ENCODE results near the gene COL5A1.

Gene COL5A1

DNA sequence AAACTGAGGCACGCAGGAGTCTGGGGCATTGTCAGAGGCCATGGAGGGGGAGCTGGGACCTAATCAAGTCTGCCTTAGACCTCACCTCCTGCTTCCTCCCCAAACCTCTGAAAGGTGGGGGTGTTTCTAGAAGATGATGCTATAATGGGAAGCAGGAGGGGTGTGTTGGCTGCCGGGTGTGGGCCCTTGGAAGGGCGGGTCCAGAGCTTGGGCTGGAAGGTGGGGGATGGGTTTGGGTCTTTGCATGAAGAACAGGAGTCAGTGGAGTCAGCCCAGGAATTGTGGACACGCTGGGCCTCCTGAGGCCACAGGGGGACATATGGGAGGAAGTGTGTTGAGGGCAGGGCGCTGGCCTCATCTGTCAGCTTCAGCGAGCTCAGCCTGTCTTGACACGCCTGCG is 138.0 kb downstream of the COL5A1 start:
- H3K27me3 Mint-ChIP-seq, result peaks cover 12% of the 10 kb centered on the region
- DNase-seq (ENCODE audit: low spot score in 2 of 2) (no peak), ATAC-seq (replicated peaks; ENCODE audit: extremely low read depth, poor library complexity, severe bottlenecking) (no peak)
- H3K4me1 Mint-ChIP-seq, result no peaks in the 10 kb centered on the region
- no peak overlapping the region for H3K4me3 Mint-ChIP-seq
- H3K27ac Mint-ChIP-seq (ENCODE audit: low read depth), result no peak overlapping the region
- H3K36me3 Mint-ChIP-seq (ENCODE audit: insufficient read depth), result no peaks in the 10 kb centered on the region
- no peaks in the 10 kb centered on the region for H3K9me3 Mint-ChIP-seq

DNA sequence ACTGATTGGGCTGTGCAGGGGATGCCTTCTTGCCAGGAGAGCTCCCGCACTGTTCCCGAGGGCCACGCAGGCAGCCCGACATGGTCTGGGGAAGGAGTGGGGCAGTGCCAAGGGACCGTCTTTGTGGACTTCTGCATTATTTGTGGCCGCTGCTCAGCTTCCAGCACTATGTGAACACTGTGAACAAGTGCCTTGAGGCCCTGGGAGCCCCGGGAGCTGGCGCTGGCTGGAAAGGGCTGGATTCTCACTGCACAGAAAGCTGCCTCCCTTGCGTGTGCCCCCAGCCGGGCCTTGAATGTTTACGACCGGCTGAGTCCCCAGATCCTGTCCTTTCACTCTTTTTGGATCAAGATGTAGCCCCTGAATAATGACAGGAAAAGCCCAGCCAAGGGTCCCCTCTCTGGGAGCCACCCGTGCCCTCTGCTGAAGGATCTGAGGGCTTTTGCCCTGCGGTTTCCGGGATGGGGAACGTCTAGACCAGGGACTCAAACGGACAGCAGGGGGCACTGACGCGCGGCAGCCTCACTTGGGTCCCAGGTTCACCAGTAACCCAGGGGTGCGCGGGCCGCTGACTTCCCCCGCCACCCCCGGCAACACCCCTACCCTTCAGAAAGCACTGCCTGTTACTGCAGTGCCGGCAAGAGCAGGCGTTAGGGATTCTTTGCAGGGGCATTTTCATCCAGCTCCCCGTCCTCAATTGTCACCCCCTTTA is 140.1 kb downstream of the COL5A1 start:
- DNase-seq (ENCODE audit: low spot score in 2 of 2), result no peak
- no peak overlapping the region for H3K27ac Mint-ChIP-seq (ENCODE audit: low read depth)
- no peaks in the 10 kb centered on the region for H3K4me1 Mint-ChIP-seq

DNA sequence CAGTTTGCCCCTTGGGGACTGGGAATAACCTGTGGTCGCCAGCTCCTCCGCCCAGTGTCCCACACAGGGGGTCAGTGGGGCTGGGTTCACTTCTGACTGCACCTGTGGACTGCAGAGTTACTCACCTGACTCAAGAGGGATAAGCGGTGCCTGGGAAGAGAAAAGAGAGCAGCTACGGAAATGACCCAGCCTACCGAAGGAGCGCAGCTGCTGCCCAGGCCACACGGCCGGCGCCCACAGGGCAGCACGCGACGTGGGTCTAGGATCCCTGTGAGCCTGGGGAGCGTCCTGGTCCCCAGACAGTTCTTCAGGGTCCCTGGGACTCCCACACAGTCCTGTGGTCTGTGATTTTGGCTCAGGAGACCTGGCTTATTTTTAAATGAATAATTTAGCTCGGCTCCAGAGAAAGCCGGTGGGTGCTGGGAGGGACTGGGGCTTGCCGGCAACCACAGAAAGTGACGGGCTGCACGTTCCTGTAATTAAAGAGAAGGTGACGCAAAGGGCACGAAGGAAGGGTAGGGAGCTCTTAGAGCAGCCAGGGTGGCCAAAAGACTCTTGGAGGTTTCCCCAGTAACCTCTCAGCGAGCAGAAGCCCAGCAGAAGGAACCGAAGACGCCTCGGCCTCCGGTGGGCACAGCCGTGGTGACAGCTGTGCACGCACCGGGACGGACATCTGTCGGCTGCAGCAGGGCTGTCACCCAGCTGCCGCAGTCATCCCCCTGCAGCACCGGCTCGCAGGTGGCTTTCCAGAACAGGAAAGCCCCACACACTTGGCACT is 141.5 kb downstream of the COL5A1 start:
- no peaks in the 10 kb centered on the region for H3K36me3 Mint-ChIP-seq (ENCODE audit: insufficient read depth)
- ATAC-seq (replicated peaks; ENCODE audit: extremely low read depth, poor library complexity, severe bottlenecking) (no peak), DNase-seq (ENCODE audit: low spot score in 2 of 2) (no peak)
- H3K4me3 Mint-ChIP-seq, result no peak overlapping the region
- H3K27me3 Mint-ChIP-seq, result peaks cover 39% of the 10 kb centered on the region
- no peak overlapping the region for H3K27ac Mint-ChIP-seq (ENCODE audit: low read depth)
- H3K9me3 Mint-ChIP-seq, result no peaks in the 10 kb centered on the region
- H3K4me1 Mint-ChIP-seq, result no peaks in the 10 kb centered on the region

More for the DNA sequence above, 140.1 kb downstream of the COL5A1 start:
- Mint-ChIP-seq H3K4me3 (no peak overlapping the region), H3K27me3 (peaks cover 29% of the 10 kb centered on the region), H3K36me3 (ENCODE audit: insufficient read depth) (no peaks in the 10 kb centered on the region), H3K9me3 (no peaks in the 10 kb centered on the region)
- no peak for ATAC-seq (replicated peaks; ENCODE audit: extremely low read depth, poor library complexity, severe bottlenecking)

DNA sequence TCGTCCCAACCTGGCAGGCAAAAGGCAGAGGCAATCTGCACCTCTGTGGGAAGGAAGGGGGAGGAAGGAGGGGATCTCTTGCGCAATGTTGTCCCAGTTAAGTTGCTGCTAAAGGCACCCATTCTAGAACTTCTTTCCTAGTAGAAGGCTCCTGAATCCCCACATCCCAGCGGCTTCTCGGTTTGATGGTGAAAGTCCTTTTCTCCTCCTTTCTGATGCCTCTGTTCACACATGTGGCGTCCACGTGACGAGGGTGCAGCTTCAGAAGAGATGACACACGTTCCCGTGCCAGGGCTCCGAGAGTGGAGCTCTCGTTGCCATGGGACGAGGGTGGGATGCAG is 142.1 kb downstream of the COL5A1 start:
- ATAC-seq (replicated peaks; ENCODE audit: extremely low read depth, poor library complexity, severe bottlenecking) (no peak), DNase-seq (ENCODE audit: low spot score in 2 of 2) (no peak)
- H3K27ac Mint-ChIP-seq (ENCODE audit: low read depth), result no peak overlapping the region
- no peak overlapping the region for H3K4me3 Mint-ChIP-seq
- H3K4me1 Mint-ChIP-seq, result no peaks in the 10 kb centered on the region
- H3K27me3 Mint-ChIP-seq, result peaks cover 39% of the 10 kb centered on the region
- H3K9me3 Mint-ChIP-seq, result no peaks in the 10 kb centered on the region
- H3K36me3 Mint-ChIP-seq (ENCODE audit: insufficient read depth), result no peaks in the 10 kb centered on the region

DNA sequence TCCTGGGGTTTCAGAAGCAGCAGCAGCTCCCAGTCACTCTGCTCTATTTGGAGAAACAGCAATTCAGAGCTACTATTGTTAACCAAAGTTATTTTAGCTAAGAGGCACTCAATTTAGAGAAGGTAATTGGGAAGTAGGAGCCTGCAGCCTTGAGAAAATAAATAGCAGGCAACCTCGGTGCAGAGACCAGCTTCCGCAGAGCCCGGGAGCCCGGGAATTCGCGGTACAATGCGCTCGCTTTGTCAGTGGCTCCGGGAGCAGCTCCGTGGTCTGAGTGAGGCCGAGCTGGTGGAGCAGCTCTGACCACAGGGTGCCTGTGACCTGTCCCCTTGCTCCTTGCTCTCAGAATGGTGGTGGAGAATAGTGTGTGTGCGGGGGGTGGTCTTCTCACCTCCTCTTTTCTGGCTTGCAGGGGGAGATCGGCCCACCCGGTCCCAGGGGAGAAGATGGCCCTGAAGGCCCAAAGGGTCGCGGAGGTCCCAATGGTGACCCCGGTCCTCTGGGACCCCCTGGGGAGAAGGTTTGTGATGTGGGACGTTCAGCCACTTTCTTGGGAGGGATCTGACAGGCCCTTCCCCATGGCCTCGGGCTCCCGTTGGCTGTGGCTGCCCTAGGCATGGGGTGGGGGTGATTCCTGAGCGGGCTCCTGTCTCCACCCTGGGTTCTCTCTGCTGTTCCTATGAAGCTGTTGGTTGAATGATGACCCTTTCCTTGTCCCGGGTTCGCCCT is 143.1 kb downstream of the COL5A1 start:
- Mint-ChIP-seq H3K4me3 (no peak overlapping the region), H3K36me3 (ENCODE audit: insufficient read depth) (no peaks in the 10 kb centered on the region)
- no peak for ATAC-seq (replicated peaks; ENCODE audit: extremely low read depth, poor library complexity, severe bottlenecking)

DNA sequence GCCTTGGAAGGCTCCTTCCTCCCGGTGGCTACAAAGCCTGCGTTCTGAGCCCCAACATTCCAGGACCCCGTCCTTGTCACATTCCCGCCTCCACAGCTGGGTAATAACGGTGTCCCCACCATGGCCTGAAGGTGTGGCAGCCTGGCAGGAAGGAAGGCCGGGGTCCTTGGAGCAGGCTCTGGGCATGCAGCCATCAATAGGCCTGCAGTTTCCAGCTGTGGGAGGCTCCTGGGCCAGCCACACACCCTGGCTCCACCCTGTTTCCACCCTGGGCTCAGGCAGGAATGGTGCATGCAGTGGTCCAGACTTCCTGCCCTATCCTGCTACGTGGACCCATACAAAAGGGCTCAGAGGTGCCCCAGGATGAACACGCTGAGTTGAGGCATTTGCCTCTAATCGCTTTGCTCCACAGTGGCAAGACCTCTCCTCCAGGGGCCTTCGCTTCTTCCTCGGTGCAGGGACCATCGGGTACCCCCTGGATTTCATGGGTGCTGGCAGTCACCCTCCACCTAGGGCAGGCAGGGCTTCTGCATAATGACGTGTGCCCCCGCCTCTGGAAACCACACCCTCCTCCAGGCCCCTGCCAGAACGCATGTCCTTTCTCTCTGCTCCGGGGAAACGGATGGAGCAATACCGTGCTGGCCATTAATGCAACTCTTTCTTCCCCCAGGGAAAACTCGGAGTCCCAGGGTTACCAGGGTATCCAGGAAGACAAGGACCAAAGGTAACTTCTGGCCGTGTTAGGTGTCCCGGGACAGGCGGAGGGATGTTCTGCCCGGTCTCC is 143.9 kb downstream of the COL5A1 start:
- Mint-ChIP-seq H3K27ac (ENCODE audit: low read depth) (no peak overlapping the region), H3K4me3 (no peak overlapping the region), H3K4me1 (no peaks in the 10 kb centered on the region), H3K9me3 (no peaks in the 10 kb centered on the region), H3K27me3 (peaks cover 30% of the 10 kb centered on the region), H3K36me3 (ENCODE audit: insufficient read depth) (no peaks in the 10 kb centered on the region)
- no peak for DNase-seq (ENCODE audit: low spot score in 2 of 2)
- no peak for ATAC-seq (replicated peaks; ENCODE audit: extremely low read depth, poor library complexity, severe bottlenecking)

More for the DNA sequence above, 143.1 kb downstream of the COL5A1 start:
- peaks cover 33% of the 10 kb centered on the region for H3K27me3 Mint-ChIP-seq
- no peaks in the 10 kb centered on the region for H3K9me3 Mint-ChIP-seq
- H3K27ac Mint-ChIP-seq (ENCODE audit: low read depth), result no peak overlapping the region
- H3K4me1 Mint-ChIP-seq, result no peaks in the 10 kb centered on the region
- no peak for DNase-seq (ENCODE audit: low spot score in 2 of 2)

DNA sequence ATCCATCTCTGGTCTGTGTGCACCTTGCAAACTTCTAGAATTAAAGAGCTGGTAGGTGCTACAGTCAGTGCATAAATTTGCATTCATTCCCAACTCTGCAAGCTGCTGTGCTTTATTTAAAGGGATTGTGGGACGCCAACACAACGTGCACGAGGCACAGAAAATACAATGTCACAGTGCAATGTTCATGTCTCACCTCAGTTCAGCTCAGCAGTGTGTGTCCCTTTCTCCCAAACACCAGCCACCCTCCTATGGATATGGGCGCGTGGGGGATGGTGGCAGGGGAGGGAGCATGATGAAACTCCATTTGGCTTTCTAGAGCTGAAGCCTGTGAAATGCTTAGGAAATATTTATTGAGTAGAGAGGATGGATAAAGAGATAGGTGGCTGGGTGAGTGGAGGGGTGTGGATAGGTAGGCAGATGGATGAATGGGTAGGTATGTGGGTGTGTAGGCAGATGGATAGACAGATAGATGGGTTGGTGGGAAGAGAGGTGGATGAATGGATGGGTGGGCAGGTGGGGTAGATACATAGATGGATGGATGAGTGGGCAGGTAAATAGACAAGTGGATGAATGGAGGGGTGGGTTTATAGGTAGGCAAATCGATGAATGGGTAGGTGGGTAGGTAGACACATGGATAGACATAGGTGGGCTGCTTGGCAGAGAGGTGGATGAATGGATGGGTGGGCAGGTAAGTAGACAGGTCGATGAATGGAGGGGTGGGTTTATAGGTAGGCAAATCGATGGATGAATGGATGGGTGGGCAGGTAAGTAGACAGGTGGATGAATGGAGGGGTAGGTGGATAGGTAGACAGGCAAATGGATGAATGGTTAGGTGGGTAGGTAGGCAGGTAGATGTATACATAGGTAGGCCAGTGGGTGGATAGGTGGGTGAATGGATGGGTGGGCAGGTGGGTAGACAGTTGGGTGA is 146.3 kb downstream of the COL5A1 start:
- Mint-ChIP-seq H3K4me1 (no peaks in the 10 kb centered on the region), H3K27ac (ENCODE audit: low read depth) (no peak overlapping the region), H3K36me3 (ENCODE audit: insufficient read depth) (no peaks in the 10 kb centered on the region), H3K27me3 (peaks cover 30% of the 10 kb centered on the region), H3K9me3 (no peaks in the 10 kb centered on the region), H3K4me3 (no peak overlapping the region)
- ATAC-seq (replicated peaks; ENCODE audit: extremely low read depth, poor library complexity, severe bottlenecking), result no peak
- DNase-seq (ENCODE audit: low spot score in 2 of 2), result no peak

DNA sequence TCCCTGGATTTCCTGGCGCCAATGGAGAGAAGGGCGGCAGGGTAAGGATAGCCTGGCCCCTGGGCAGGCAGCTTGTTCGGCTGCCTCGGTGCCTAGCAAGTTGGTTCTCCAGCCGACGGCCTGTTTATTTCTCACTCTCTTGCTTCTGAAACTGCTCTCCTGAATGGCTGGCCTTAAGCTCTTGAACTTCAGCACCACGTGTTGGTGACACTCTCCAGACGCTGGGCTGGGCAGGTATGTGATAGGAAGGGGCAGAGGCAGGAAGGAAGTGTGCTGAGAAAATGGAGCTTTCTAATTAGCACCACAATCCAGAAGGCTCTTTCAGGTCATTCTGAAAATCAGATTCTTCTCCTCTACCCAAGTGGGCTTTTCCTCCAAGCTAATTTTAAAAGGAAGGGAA is 147.6 kb downstream of the COL5A1 start:
- no peak for ATAC-seq (replicated peaks; ENCODE audit: extremely low read depth, poor library complexity, severe bottlenecking)
- Mint-ChIP-seq H3K4me3 (no peak overlapping the region), H3K9me3 (no peaks in the 10 kb centered on the region), H3K27me3 (peaks cover 39% of the 10 kb centered on the region), H3K27ac (ENCODE audit: low read depth) (no peak overlapping the region), H3K36me3 (ENCODE audit: insufficient read depth) (no peaks in the 10 kb centered on the region), H3K4me1 (no peaks in the 10 kb centered on the region)
- no peak for DNase-seq (ENCODE audit: low spot score in 2 of 2)

DNA sequence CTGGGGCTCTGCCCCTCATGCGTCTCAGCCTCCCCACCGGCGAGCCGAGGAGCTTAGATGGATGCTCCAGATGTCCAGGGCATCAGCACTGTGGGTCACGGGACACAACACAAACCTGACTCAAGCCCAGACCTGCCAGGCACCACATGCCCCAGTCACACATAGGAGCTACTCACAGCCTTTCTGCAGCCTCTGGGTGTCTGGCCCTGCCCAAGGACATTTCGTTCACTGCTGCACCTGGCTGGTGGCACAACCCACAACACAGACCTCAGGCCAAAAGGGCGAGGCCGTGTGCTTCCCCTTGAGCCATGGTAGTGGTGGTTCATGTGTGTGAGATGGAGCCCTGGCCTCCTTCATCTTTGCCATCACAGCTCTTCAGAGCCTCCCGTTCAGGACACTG is 149.4 kb downstream of the COL5A1 start:
- Mint-ChIP-seq H3K27me3 (peaks cover 32% of the 10 kb centered on the region), H3K4me3 (no peak overlapping the region), H3K9me3 (no peaks in the 10 kb centered on the region), H3K4me1 (no peaks in the 10 kb centered on the region), H3K36me3 (ENCODE audit: insufficient read depth) (no peaks in the 10 kb centered on the region), H3K27ac (ENCODE audit: low read depth) (no peak overlapping the region)
- DNase-seq (ENCODE audit: low spot score in 2 of 2) (no peak), ATAC-seq (replicated peaks; ENCODE audit: extremely low read depth, poor library complexity, severe bottlenecking) (no peak)

DNA sequence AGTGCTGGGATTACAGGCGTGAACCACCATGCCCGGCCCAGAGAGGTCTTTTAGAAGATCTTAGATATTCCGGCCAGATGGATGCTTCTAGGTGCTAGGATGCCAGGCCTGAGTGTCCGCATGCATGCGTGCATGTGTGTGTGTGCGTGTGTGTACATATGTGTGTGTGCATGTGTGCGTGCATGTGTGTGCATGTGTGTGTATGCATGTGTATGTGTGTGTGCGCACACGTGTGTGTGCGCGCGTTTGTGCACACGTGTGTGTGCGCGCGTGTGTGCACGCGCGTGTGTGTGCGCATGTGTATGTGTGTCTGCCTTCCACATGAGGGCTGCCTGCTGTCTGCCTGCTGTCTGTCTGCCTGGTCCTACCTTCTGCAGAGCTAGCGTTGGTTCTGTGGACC is 151.0 kb downstream of the COL5A1 start:
- Mint-ChIP-seq H3K27me3 (peaks cover 19% of the 10 kb centered on the region), H3K36me3 (ENCODE audit: insufficient read depth) (no peaks in the 10 kb centered on the region), H3K9me3 (no peaks in the 10 kb centered on the region), H3K4me3 (no peak overlapping the region), H3K27ac (ENCODE audit: low read depth) (no peak overlapping the region), H3K4me1 (no peaks in the 10 kb centered on the region)
- ATAC-seq (replicated peaks; ENCODE audit: extremely low read depth, poor library complexity, severe bottlenecking) (no peak), DNase-seq (ENCODE audit: low spot score in 2 of 2) (no peak)

DNA sequence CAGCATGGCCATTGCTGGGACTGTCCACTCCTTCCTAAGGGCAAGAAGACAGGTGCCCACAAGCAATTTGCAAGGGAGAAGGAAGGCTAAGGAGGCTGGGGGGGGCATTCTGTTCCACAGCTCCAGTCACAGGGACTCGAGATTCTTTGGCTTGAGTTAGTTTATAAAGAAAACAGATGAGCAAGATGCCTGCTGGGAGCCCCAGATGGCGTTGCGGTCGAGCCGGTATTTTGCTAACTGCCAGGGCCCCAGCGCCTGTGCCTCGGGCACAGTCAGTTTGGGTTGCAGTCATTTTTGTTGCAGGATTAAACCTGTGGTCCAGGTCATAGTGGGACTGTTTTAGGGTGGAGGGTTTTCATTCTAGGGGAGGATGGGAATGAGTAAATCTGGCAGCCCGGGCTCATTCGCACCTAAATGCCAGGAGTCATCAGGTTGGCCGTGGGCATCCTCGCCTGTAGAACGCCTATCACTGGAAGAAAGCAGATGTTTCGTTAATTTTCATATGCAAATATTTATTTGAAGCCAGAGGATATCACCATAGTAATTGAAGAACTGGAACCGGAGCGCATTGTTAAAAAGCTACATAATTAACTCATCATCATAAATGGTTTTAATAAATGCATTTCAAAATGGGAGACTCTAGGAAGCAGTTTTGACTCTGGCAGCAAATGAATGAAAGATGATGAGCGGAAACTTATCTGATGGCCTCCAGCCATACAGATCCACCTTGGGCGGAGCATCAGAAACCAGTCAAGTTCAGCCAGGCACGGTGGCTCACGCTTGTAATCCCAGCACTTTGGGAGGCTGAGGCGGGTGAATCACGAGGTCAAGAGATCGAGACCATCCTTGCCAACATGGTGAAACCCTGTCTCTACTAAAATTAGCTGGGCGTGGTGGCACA is 151.9 kb downstream of the COL5A1 start:
- Mint-ChIP-seq H3K4me3 (no peak overlapping the region), H3K27ac (ENCODE audit: low read depth) (no peak overlapping the region), H3K4me1 (no peaks in the 10 kb centered on the region), H3K36me3 (ENCODE audit: insufficient read depth) (no peaks in the 10 kb centered on the region), H3K27me3 (peaks cover 19% of the 10 kb centered on the region), H3K9me3 (no peaks in the 10 kb centered on the region)
- ATAC-seq (replicated peaks; ENCODE audit: extremely low read depth, poor library complexity, severe bottlenecking) (no peak), DNase-seq (ENCODE audit: low spot score in 2 of 2) (no peak)

Measured in central memory CD8-positive, alpha-beta T cell (primary cell).